HAP-1 (cell line): ENCODE data around the gene RRM1.
"Not testable (repeated sequence)": the region's sequence is repeated elsewhere in the genome, so short reads cannot be mapped to it uniquely, and the experiment has no call there.

Experiments used
- DNase-seq, 2 experiments: peaks; one replicate each; pipeline ENCODE4 v3.0.0-alpha.2; 2016 to 2020; ENCODE audit warnings: low spot score in 2 of 2
- H3K27me3 ChIP-seq: fragments of 250-450 bp; sonication (Bioruptor Pico); 2 replicates; pipeline ENCODE4 v1.5.1; 2020; ENCODE audit warnings: low read depth, mild to moderate bottlenecking, moderate library complexity
- H3K36me3 ChIP-seq: fragments of 250-450 bp; sonication (Bioruptor Pico); replicated peaks from 2 replicates; pipeline ENCODE4 v1.5.1; 2020; ENCODE audit warnings: mild to moderate bottlenecking
- H3K4me1 ChIP-seq: fragments of 250-450 bp; sonication (Bioruptor Pico); 2 replicates; pipeline ENCODE4 v1.5.1; 2020; ENCODE audit warnings: mild to moderate bottlenecking
- H3K4me3 ChIP-seq: fragments of 250-450 bp; sonication (Bioruptor Pico); 2 replicates; pipeline ENCODE4 v1.5.1; 2020; ENCODE audit warnings: mild to moderate bottlenecking, moderate library complexity
- H3K9me3 ChIP-seq: fragments of 250-450 bp; sonication (Bioruptor Pico); 2 replicates; pipeline ENCODE4 v1.5.1; 2020; ENCODE audit warnings: mild to moderate bottlenecking, moderate library complexity
- in situ Hi-C: fragments of 300-500 bp; cut with MboI; formaldehyde crosslinking; loops from 3 replicates; pipeline ENCODE4 v1.14.3; 2020; ENCODE audit warnings: low sequenced_read_pairs, inconsistent platforms, mixed read lengths

Gene RRM1

GRCh38 chr11:4130219-4130618 lies 35.6 kb downstream of the RRM1 start:
- H3K4me1 ChIP-seq, H3K4me3 ChIP-seq, H3K9me3 ChIP-seq, in situ Hi-C loops, H3K27me3 ChIP-seq, DNase-seq: not testable (repeated sequence)
- peaks cover 80% of the 10 kb centered on the region for H3K36me3 ChIP-seq

GRCh38 chr11:4134806-4135205 lies 40.2 kb downstream of the RRM1 start:
- no peaks in the 10 kb centered on the region for H3K27me3 ChIP-seq
- peaks cover 73% of the 10 kb centered on the region for H3K36me3 ChIP-seq
- H3K4me3 ChIP-seq = no peak overlapping the region
- in situ Hi-C loops = no loop called here
- peaks cover 5% of the 10 kb centered on the region; the same call in 1 of the 2 replicates for H3K9me3 ChIP-seq
- DNase-seq = no peak
- H3K4me1 ChIP-seq = peaks cover 4% of the 10 kb centered on the region; the same call in 1 of the 2 replicates

- no peak overlapping the region for H3K4me3 ChIP-seq
- in situ Hi-C loops = no loop called here
- no peak for DNase-seq
- H3K36me3 ChIP-seq = peaks cover 65% of the 10 kb centered on the region
- no peaks in the 10 kb centered on the region for H3K27me3 ChIP-seq
- peaks cover 4% of the 10 kb centered on the region; the same call in 1 of the 2 replicates for H3K4me1 ChIP-seq
- H3K9me3 ChIP-seq = peaks cover 5% of the 10 kb centered on the region; the same call in 1 of the 2 replicates
Observed at GRCh38 chr11:4138497-4138896, 43.9 kb downstream of the RRM1 start.

- peaks cover 51% of the 10 kb centered on the region for H3K36me3 ChIP-seq
- DNase-seq = no peak
- H3K4me3 ChIP-seq = no peak overlapping the region
- peaks cover 4% of the 10 kb centered on the region; the same call in 1 of the 2 replicates for H3K4me1 ChIP-seq
- in situ Hi-C loops = no loop called here
- H3K27me3 ChIP-seq = no peaks in the 10 kb centered on the region
- H3K9me3 ChIP-seq = peaks cover 5% of the 10 kb centered on the region; the same call in 1 of the 2 replicates
Observed at GRCh38 chr11:4140067-4140636, 45.6 kb downstream of the RRM1 start.

GRCh38 chr11:4146070-4146771 lies 51.6 kb downstream of the RRM1 start:
- Histone ChIP-seq H3K4me1 (no peaks in the 10 kb centered on the region), H3K4me3 (no peak overlapping the region), H3K9me3 (no peaks in the 10 kb centered on the region), H3K27me3 (no peaks in the 10 kb centered on the region), H3K36me3 (peaks cover 12% of the 10 kb centered on the region; the same call in 1 of the 2 replicates)
- in situ Hi-C loops = no loop called here
- DNase-seq = no peak

- Histone ChIP-seq H3K9me3 (no peaks in the 10 kb centered on the region), H3K27me3 (no peaks in the 10 kb centered on the region), H3K4me3 (no peak overlapping the region), H3K4me1 (no peaks in the 10 kb centered on the region), H3K36me3 (peaks cover 7% of the 10 kb centered on the region; the same call in 1 of the 2 replicates)
- in situ Hi-C loops = no loop called here
- DNase-seq = no peak
Observed at GRCh38 chr11:4146772-4147098, 52.1 kb downstream of the RRM1 start.

- Histone ChIP-seq H3K4me3 (no peak overlapping the region), H3K36me3 (no peaks in the 10 kb centered on the region), H3K4me1 (no peaks in the 10 kb centered on the region), H3K27me3 (no peaks in the 10 kb centered on the region), H3K9me3 (no peaks in the 10 kb centered on the region)
- in situ Hi-C loops = no loop called here
- DNase-seq = no peak
Observed at GRCh38 chr11:4154503-4154902, 59.9 kb downstream of the RRM1 start.

- H3K9me3 ChIP-seq = no peaks in the 10 kb centered on the region
- in situ Hi-C loops = no loop called here
Observed at GRCh38 chr11:4156571-4156970, 62.0 kb downstream of the RRM1 start.

GRCh38 chr11:4158818-4159217 lies 64.2 kb downstream of the RRM1 start:
- H3K27me3 ChIP-seq, DNase-seq, H3K9me3 ChIP-seq, H3K4me3 ChIP-seq, H3K4me1 ChIP-seq, in situ Hi-C loops, H3K36me3 ChIP-seq: not testable (repeated sequence)

More at GRCh38 chr11:4156571-4156970, 62.0 kb downstream of the RRM1 start:
- Histone ChIP-seq H3K4me3 (no peak overlapping the region), H3K27me3 (no peaks in the 10 kb centered on the region), H3K4me1 (no peaks in the 10 kb centered on the region), H3K36me3 (no peaks in the 10 kb centered on the region)
- no peak for DNase-seq

GRCh38 chr11:4161305-4161704 lies 66.7 kb downstream of the RRM1 start:
- Histone ChIP-seq H3K4me3 (no peak overlapping the region), H3K27me3 (no peaks in the 10 kb centered on the region), H3K9me3 (no peaks in the 10 kb centered on the region), H3K4me1 (no peaks in the 10 kb centered on the region), H3K36me3 (no peaks in the 10 kb centered on the region)
- in situ Hi-C loops = no loop called here
- no peak for DNase-seq

- H3K9me3 ChIP-seq = no peaks in the 10 kb centered on the region
- DNase-seq = no peak
- no peak overlapping the region for H3K4me3 ChIP-seq
- in situ Hi-C loops = no loop called here
- H3K4me1 ChIP-seq = no peaks in the 10 kb centered on the region
- H3K27me3 ChIP-seq = no peaks in the 10 kb centered on the region
- H3K36me3 ChIP-seq = no peaks in the 10 kb centered on the region
Observed at GRCh38 chr11:4164884-4165590, 70.4 kb downstream of the RRM1 start.

GRCh38 chr11:4167292-4167691 lies 72.7 kb downstream of the RRM1 start:
- H3K27me3 ChIP-seq = no peaks in the 10 kb centered on the region
- no peak overlapping the region for H3K4me3 ChIP-seq
- no peaks in the 10 kb centered on the region for H3K9me3 ChIP-seq
- no peaks in the 10 kb centered on the region for H3K36me3 ChIP-seq
- DNase-seq = no peak
- in situ Hi-C loops = no loop called here
- no peaks in the 10 kb centered on the region for H3K4me1 ChIP-seq

- no peaks in the 10 kb centered on the region for H3K36me3 ChIP-seq
- H3K27me3 ChIP-seq = no peaks in the 10 kb centered on the region
- no peaks in the 10 kb centered on the region for H3K9me3 ChIP-seq
- H3K4me1 ChIP-seq = no peaks in the 10 kb centered on the region
- DNase-seq = no peak
- no peak overlapping the region for H3K4me3 ChIP-seq
- in situ Hi-C loops = no loop called here
Observed at GRCh38 chr11:4167758-4168157, 73.2 kb downstream of the RRM1 start.

- peak in 1 of 2 experiments; percentile 32 for DNase-seq
- H3K36me3 ChIP-seq, H3K4me3 ChIP-seq, H3K27me3 ChIP-seq, H3K4me1 ChIP-seq, H3K9me3 ChIP-seq, in situ Hi-C loops: not testable (repeated sequence)
Observed at GRCh38 chr11:4175620-4176350, 81.2 kb downstream of the RRM1 start.
